GM12878 (cell line): Measurements from ENCODE around the gene TEFM. TPM values are rescaled to one million over a fixed set of nuclear protein-coding genes. Genes with fewer than 3 reads are reported as not detected.

Source experiments
- ATAC-seq: fragments of 200-7000 bp; cut with Tn5 transposase; 3 replicates; pipeline ENCODE4 v1.9.1; 2020; ENCODE audit warnings: mild to moderate bottlenecking, moderate library complexity
- BruUV-seq: library from RNA; stranded (reverse); fragments of 400-500 nt; replicated peaks from 2 replicates; lab custom pipeline; 2021; lab: Mats Ljungman, UMichigan
- CTCF ChIA-PET: fragments of 300-600 bp; sonication (Branson Sonifier 250); formaldehyde crosslinking; extraction: SDS; loops from one replicate; lab custom pipeline; 2021; ENCODE audit warnings: inconsistent platforms; lab: Yijun Ruan, JAX
- POLR2A ChIA-PET: fragments of 350-600 bp; formaldehyde crosslinking; extraction: SDS; loops from one replicate; lab custom pipeline; 2021; ENCODE audit warnings: inconsistent platforms; lab: Charles Lee
- RAD21 ChIA-PET: fragments of 300-600 bp; sonication (Branson Sonifier 250); formaldehyde crosslinking; loops from one replicate; lab custom pipeline; 2023; ENCODE audit warnings: antibody characterized with exemption; ENCODE audit not compliant: unreplicated experiment; lab: Charles Lee
- SMC1A ChIA-PET: fragments of 300-600 bp; sonication (Branson Sonifier 250); formaldehyde crosslinking; loops from one replicate; lab custom pipeline; 2023; ENCODE audit not compliant: unreplicated experiment, uncharacterized antibody; lab: Charles Lee
- DNase-seq: peaks from one replicate; pipeline ENCODE4 v3.0.0-alpha.2; 2011; ENCODE audit warnings: low read depth, low spot score
- FAIRE-seq: peaks from 3 replicates; lab custom pipeline; 2011; peaks lifted over from hg19 to GRCh38; lab: Jason Lieb, UNC
- H2AFZ ChIP-seq: 2 replicates; pipeline ENCODE4 v1.6.0; 2011; ENCODE audit warnings: low read depth, low read length, control low read depth; ENCODE audit not compliant: control insufficient read depth
- H3K27ac ChIP-seq: 2 replicates; pipeline ENCODE4 v1.5.1; 2011; ENCODE audit warnings: control low read depth; ENCODE audit not compliant: control insufficient read depth, insufficient read depth
- H3K27me3 ChIP-seq, 2 experiments: replicated peaks in 1 of 2; 2 replicates each; pipeline versions ENCODE4 v1.6.0 to v1.6.1; 2011; ENCODE audit warnings: low read length in 1 of 2; ENCODE audit not compliant: control insufficient read depth in 2 of 2, insufficient read depth in 2 of 2
- H3K36me3 ChIP-seq, 2 experiments: 2 replicates each; pipeline ENCODE4 v1.5.1; 2011; ENCODE audit warnings: low read length in 1 of 2; ENCODE audit not compliant: control insufficient read depth in 2 of 2, insufficient read depth in 2 of 2
- H3K4me1 ChIP-seq: 2 replicates; pipeline ENCODE4 v1.6.1; 2011; ENCODE audit warnings: mild to moderate bottlenecking, low read length, moderate library complexity, mixed read lengths; ENCODE audit not compliant: control insufficient read depth, insufficient read depth
- H3K4me2 ChIP-seq: 2 replicates; pipeline ENCODE4 v1.6.0; 2011; ENCODE audit warnings: control low read depth; ENCODE audit not compliant: control insufficient read depth, insufficient read depth
- H3K4me3 ChIP-seq: fragments of 200-600 bp; sonication (generic); 2 replicates; pipeline ENCODE4 v1.5.1; 2016
- H3K79me2 ChIP-seq: 2 replicates; pipeline ENCODE4 v1.6.0; 2011; ENCODE audit warnings: low read length; ENCODE audit not compliant: control insufficient read depth, insufficient read depth
- H3K9ac ChIP-seq: 2 replicates; pipeline ENCODE4 v1.8.0; 2011; ENCODE audit warnings: low read length, control low read depth, mixed read lengths; ENCODE audit not compliant: control insufficient read depth, insufficient read depth
- H3K9me3 ChIP-seq: replicated peaks from 3 replicates; pipeline ENCODE4 v1.5.1; 2011; ENCODE audit warnings: mild to moderate bottlenecking, low read length; ENCODE audit not compliant: control insufficient read depth, insufficient read depth
- H4K20me1 ChIP-seq: 2 replicates; pipeline ENCODE4 v1.6.0; 2011; ENCODE audit not compliant: control insufficient read depth, insufficient read depth
- CREB1 ChIP-seq: IDR thresholded peaks from 2 replicates; pipeline ENCODE4 v1.6.1; 2012; ENCODE audit warnings: low read depth, mild to moderate bottlenecking, inconsistent platforms
- E4F1 ChIP-seq: fragments of 450-650 bp; IDR thresholded peaks from 2 replicates; pipeline ENCODE4 v1.6.1; 2018; ENCODE audit warnings: borderline replicate concordance, mild to moderate bottlenecking; ENCODE audit not compliant: partially characterized antibody
- HDAC6 ChIP-seq: fragments of 200-600 bp; sonication (generic); IDR thresholded peaks from one replicate; pipeline ENCODE4 v1.8.0; 2017; ENCODE audit warnings: antibody characterized with exemption; ENCODE audit not compliant: unreplicated experiment
- WRNIP1 ChIP-seq: IDR thresholded peaks from 2 replicates; pipeline ENCODE4 v1.6.1; 2011; ENCODE audit warnings: low read depth, low read length, improper control_type of control experiment, borderline replicate concordance
- YY1 ChIP-seq: IDR thresholded peaks from 2 replicates; pipeline ENCODE4 v1.6.1; 2011; ENCODE audit warnings: low read depth, mild to moderate bottlenecking, low read length
- WGBS: methylation state at CpG from one replicate; pipeline ENCODE4 v1.1.6; 2016; ENCODE audit warnings: low lambda C conversion rate; ENCODE audit not compliant: insufficient replicate concordance, insufficient coverage; ENCODE audit errors: missing lambda C conversion rate; 5-methylcytosine and 5-hydroxymethylcytosine counted together
- in situ Hi-C: fragments of 300-500 bp; cut with MboI; formaldehyde crosslinking; loops from 9 replicates; pipeline ENCODE4 v1.14.3; 2018; ENCODE audit warnings: mixed read lengths
- intact Hi-C: fragments of 100-400 bp; cut with micrococcal nuclease; formaldehyde crosslinking; loops from one replicate; pipeline ENCODE4 v1.14.2; 2022; ENCODE audit not compliant: unreplicated experiment
- polyA plus RNA-seq, 11 experiments: library from polyadenylated mRNA; depleted of rRNA in 4 of 11; unstranded in 6 of 11; stranded (reverse) in 5 of 11; fragments of >200 nt; fragmentation: Nextera tagmentation in 4 of 11; fragmentation: Illumina TruSeq in 1 of 11; extraction: Ambion mirVana in 4 of 11; extraction: Trizol in 1 of 11; gene quantifications; 1 replicate in 1 of 11; 2 replicates in 10 of 11; pipeline versions ENCODE4 v1.2.1 to v1.2.3, GENCODE V29; 2011 to 2016; ENCODE audit warnings: inconsistent platforms in 2 of 11, missing spikeins in 2 of 11, low read depth in 1 of 11
- total RNA-seq, 4 experiments: library from RNA; depleted of rRNA in 3 of 4; stranded (reverse); fragments of >200 nt in 3 of 4; fragmentation: Illumina TruSeq in 1 of 4; extraction: Trizol in 1 of 4; gene quantifications; 2 replicates each; pipeline versions ENCODE4 v1.2.1 to v1.2.3, GENCODE V29; 2013 to 2021

The TEFM gene
- total and polyA plus RNA-seq, 10 of the 15 experiments (the other 5 are each of a cell fraction or from before 2014, with no cell fraction given) = 11.5 to 57.1 (median 28.6) TPM

- Histone ChIP-seq H3K4me2 (peak overlapping the region; percentile 38; the same call in 1 of the 2 replicates), H3K27me3 (no peaks in the 10 kb centered on the region), H3K9me3 (no peaks in the 10 kb centered on the region), H3K4me3 (no peak overlapping the region), H4K20me1 (no peaks in the 10 kb centered on the region), H3K4me1 (peaks cover 25% of the 10 kb centered on the region), H3K79me2 (no peaks in the 10 kb centered on the region), H3K9ac (peak overlapping the region; percentile 27), H3K36me3 (no peaks in the 10 kb centered on the region), H2AFZ (peak overlapping the region; percentile 72), H3K27ac (no peak overlapping the region)
- ChIA-PET POLR2A (interaction anchor here (0.7 to 1.3 kb wide), 2 partner anchors 12 to 18 kb away, joined by 3 to 5 read pairs; partner anchors contain the start of gene RNF135), RAD21 (interaction anchor here (0.6 kb wide), 1 partner anchor 22 kb away, joined by 3 read pairs; no protein-coding TSS in a partner anchor), CTCF (no interaction called here), SMC1A (interaction anchor here (0.9 to 1.2 kb wide), 2 partner anchors 8 to 13 kb away, joined by 4 read pairs; no protein-coding TSS in a partner anchor)
- ATAC-seq (peak; percentile 75), FAIRE-seq (peak; percentile 27), DNase-seq (no peak)
- in situ Hi-C loops = no loop called here
- WGBS = 39% methylated on average over 9 of the region's 9 CpGs
- TF ChIP-seq HDAC6 = no peak
- TF ChIP-seq CREB1 = no peak
- TF ChIP-seq YY1 = no peak
- TF ChIP-seq E4F1 = no peak
- TF ChIP-seq WRNIP1 = no peak
- BruUV-seq = no TSS peak
- intact Hi-C loops = no loop called here
These were observed 46.8 kb upstream of the TEFM start for GRCh38 chr17:30952638-30953393.
